ENCODE data around the gene ARMC7.
A peak's percentile ranks its signal among the peaks of the same experiment; 100 is the strongest.

The ARMC7 gene

DNA sequence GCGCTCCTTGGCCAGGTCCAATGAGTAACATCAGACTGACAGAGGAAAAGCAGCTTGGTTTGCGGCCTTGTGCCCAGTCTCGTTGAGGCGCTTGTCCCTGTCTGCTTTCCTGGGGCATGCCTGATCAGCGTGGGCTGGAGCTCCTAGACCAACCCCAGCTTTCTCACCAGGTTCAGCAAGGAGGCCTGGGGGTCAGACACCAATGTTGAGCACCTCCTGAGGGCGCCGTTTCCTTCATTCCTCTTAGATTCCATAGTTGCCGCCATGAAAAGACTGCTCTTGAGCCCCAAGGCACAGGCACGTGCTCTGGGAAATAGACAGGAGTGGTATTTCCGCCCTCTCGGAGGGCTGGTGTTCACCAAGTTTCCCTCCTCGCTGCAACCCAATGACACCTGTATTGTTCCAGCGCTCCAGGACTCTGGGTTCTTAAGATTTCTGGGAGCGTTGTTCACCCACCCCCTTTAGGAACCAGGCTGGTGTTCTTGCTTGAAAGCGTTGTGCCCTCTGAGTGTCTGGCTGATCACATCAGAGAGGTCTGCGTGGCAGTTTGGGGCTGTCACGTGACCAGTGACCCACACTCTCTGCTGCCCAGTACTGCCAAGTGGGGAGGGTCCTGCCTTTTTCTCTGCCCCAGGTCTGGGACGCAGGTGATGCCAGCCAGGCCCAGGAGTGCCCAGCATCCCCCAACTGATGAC, 44.8 kb upstream of the ARMC7 start:
- Histone ChIP-seq H2BK12ac (ENCODE audit: low read length in 2 of 2) (no peak overlapping the region), H2BK5ac (ENCODE audit: low read depth, low read length, poor library complexity, severe bottlenecking) (no peak overlapping the region), H2AFZ (ENCODE audit: low read depth, low read length) (no peak overlapping the region), H3K14ac (ENCODE audit: low read length in 2 of 2) (peak overlapping the region in 1 of 2 experiments; percentile 31), H3K79me1 (replicated peaks; ENCODE audit: low read length, poor library complexity, severe bottlenecking) (peaks cover 9% of the 10 kb centered on the region), H3K9ac (ENCODE audit: low read length) (peak overlapping the region; percentile 21), H4K91ac (ENCODE audit: low read length) (peak overlapping the region; percentile 21), H3K4me3 (ENCODE audit: insufficient read depth in 1 of 2, low read depth in 1 of 2, low read length in 2 of 2) (no peak overlapping the region), H3K4me1 (ENCODE audit: control insufficient read depth, insufficient read depth, low read depth, low read length) (peaks cover 10% of the 10 kb centered on the region), H2BK15ac (ENCODE audit: low read depth, poor library complexity, severe bottlenecking) (no peak overlapping the region), H3K27me3 (ENCODE audit: control insufficient read depth in 1 of 2, insufficient read depth in 1 of 2, low read length in 2 of 2) (no peaks in the 10 kb centered on the region), H2BK120ac (ENCODE audit: low read depth, low read length) (no peak overlapping the region), H4K8ac (ENCODE audit: low read length) (peak overlapping the region; percentile 12), H3K9me3 (ENCODE audit: control insufficient read depth, low read length) (no peaks in the 10 kb centered on the region), H3K27ac (ENCODE audit: low read length, poor library complexity, severe bottlenecking) (no peak overlapping the region), H2AK5ac (ENCODE audit: low read length, severe bottlenecking) (no peak overlapping the region), H3K4ac (ENCODE audit: low read depth in 1 of 2, low read length in 2 of 2) (no peak overlapping the region), H3K36me3 (ENCODE audit: control insufficient read depth in 1 of 2, insufficient read depth in 2 of 2, low read depth in 1 of 2, low read length in 2 of 2) (peaks cover 47 to 50% of the 10 kb centered on the region in 2 experiments), H3K4me2 (ENCODE audit: low read length, poor library complexity, severe bottlenecking) (no peak overlapping the region), H3K23ac (ENCODE audit: low read length in 2 of 2) (no peak overlapping the region), H3K18ac (ENCODE audit: low read depth in 1 of 2, low read length in 2 of 2) (no peak overlapping the region)
- 95% methylated on average over 18 of the region's 18 CpGs for WGBS
- DNase-seq, result no peak

DNA sequence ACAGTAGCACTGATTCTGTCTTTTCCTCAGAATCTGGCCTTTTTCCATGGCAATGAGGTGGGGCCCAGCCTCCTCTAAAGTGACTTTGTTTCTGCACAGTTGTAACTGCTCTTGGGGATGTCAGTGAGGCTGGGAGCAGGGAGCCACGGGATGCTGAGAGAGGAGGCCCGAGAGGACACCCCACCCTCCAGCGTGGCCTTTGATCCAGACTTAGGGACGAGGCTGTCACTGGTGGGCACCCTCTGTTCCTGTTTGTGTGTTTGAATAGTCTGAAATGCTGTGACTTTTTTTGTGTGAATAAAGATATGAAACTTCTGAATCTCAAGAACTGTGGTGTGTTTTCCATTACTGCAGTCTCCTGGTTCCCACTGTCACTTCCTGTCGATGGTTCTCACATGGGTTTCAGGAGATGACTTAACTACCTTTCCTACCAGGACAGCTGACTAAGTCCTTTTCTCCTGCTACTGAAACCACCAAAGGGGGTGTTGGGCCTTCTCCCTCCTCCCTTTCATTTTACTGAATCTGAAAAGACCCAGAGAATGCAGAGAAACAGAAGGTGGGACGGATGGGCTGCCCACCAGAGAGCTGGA, 44.1 kb upstream of the ARMC7 start:
- peaks cover 43 to 48% of the 10 kb centered on the region in 2 experiments for H3K36me3 ChIP-seq (ENCODE audit: control insufficient read depth in 1 of 2, insufficient read depth in 2 of 2, low read depth in 1 of 2, low read length in 2 of 2)
- H2AFZ ChIP-seq (ENCODE audit: low read depth, low read length), result no peak overlapping the region
- H2BK5ac ChIP-seq (ENCODE audit: low read depth, low read length, poor library complexity, severe bottlenecking), result no peak overlapping the region
- H2BK12ac ChIP-seq (ENCODE audit: low read length in 2 of 2), result no peak overlapping the region
- H3K23ac ChIP-seq (ENCODE audit: low read length in 2 of 2), result no peak overlapping the region
- H3K9ac ChIP-seq (ENCODE audit: low read length), result peak overlapping the region; percentile 21
- H2AK5ac ChIP-seq (ENCODE audit: low read length, severe bottlenecking), result peak overlapping the region; percentile 17
- H3K4me3 ChIP-seq (ENCODE audit: insufficient read depth in 1 of 2, low read depth in 1 of 2, low read length in 2 of 2), result no peak overlapping the region
- H3K4ac ChIP-seq (ENCODE audit: low read depth in 1 of 2, low read length in 2 of 2), result no peak overlapping the region
- 89% methylated on average over 6 of the region's 6 CpGs for WGBS
- no peak overlapping the region for H3K18ac ChIP-seq (ENCODE audit: low read depth in 1 of 2, low read length in 2 of 2)
- H3K79me1 ChIP-seq (replicated peaks; ENCODE audit: low read length, poor library complexity, severe bottlenecking), result peaks cover 9% of the 10 kb centered on the region
- H4K8ac ChIP-seq (ENCODE audit: low read length), result peak overlapping the region; percentile 12
- H3K27ac ChIP-seq (ENCODE audit: low read length, poor library complexity, severe bottlenecking), result no peak overlapping the region
- H2BK15ac ChIP-seq (ENCODE audit: low read depth, poor library complexity, severe bottlenecking), result no peak overlapping the region
- H3K4me1 ChIP-seq (ENCODE audit: control insufficient read depth, insufficient read depth, low read depth, low read length), result peaks cover 10% of the 10 kb centered on the region
- no peak overlapping the region for H2BK120ac ChIP-seq (ENCODE audit: low read depth, low read length)
- H3K27me3 ChIP-seq (ENCODE audit: control insufficient read depth in 1 of 2, insufficient read depth in 1 of 2, low read length in 2 of 2), result no peaks in the 10 kb centered on the region
- peak overlapping the region; percentile 21 for H4K91ac ChIP-seq (ENCODE audit: low read length)
- DNase-seq, result peak; percentile 46
- no peaks in the 10 kb centered on the region for H3K9me3 ChIP-seq (ENCODE audit: control insufficient read depth, low read length)
- peak overlapping the region in 1 of 2 experiments; percentile 31 for H3K14ac ChIP-seq (ENCODE audit: low read length in 2 of 2)
- H3K4me2 ChIP-seq (ENCODE audit: low read length, poor library complexity, severe bottlenecking), result no peak overlapping the region

DNA sequence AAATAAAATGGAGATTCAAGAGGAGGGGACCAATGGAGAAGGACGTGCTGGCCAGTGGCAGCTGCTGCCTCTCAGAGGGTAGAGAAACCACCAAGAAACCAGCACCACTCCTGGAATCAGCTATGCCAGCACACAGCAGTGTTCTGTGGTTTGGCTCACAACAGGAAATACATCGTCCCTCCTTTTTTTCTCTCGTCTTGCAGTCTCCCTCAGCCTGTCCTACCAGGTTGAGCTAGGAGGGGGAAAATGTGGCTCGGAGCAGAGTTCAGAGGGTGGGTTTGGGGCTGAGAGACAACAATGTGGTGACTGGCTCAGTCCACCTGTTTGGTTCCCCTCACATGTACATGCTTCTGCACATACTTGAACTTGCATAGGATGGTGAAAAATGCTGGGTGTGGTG, 41.9 kb upstream of the ARMC7 start:
- no peak overlapping the region for H2BK12ac ChIP-seq (ENCODE audit: low read length in 2 of 2)
- H3K4ac ChIP-seq (ENCODE audit: low read depth in 1 of 2, low read length in 2 of 2), result no peak overlapping the region
- no peak overlapping the region for H2AK5ac ChIP-seq (ENCODE audit: low read length, severe bottlenecking)
- H3K4me2 ChIP-seq (ENCODE audit: low read length, poor library complexity, severe bottlenecking), result no peak overlapping the region
- 77% methylated on average over 4 of the region's 4 CpGs for WGBS
- H2BK5ac ChIP-seq (ENCODE audit: low read depth, low read length, poor library complexity, severe bottlenecking), result no peak overlapping the region
- peaks cover 10% of the 10 kb centered on the region for H3K4me1 ChIP-seq (ENCODE audit: control insufficient read depth, insufficient read depth, low read depth, low read length)
- H3K14ac ChIP-seq (ENCODE audit: low read length in 2 of 2), result no peak overlapping the region
- peaks cover 5% of the 10 kb centered on the region for H3K79me1 ChIP-seq (replicated peaks; ENCODE audit: low read length, poor library complexity, severe bottlenecking)
- no peak overlapping the region for H3K4me3 ChIP-seq (ENCODE audit: insufficient read depth in 1 of 2, low read depth in 1 of 2, low read length in 2 of 2)
- no peak overlapping the region for H3K23ac ChIP-seq (ENCODE audit: low read length in 2 of 2)
- H3K9ac ChIP-seq (ENCODE audit: low read length), result no peak overlapping the region
- no peak overlapping the region for H2BK120ac ChIP-seq (ENCODE audit: low read depth, low read length)
- H4K91ac ChIP-seq (ENCODE audit: low read length), result no peak overlapping the region
- no peak for DNase-seq
- no peak overlapping the region for H3K27ac ChIP-seq (ENCODE audit: low read length, poor library complexity, severe bottlenecking)
- H3K36me3 ChIP-seq (ENCODE audit: control insufficient read depth in 1 of 2, insufficient read depth in 2 of 2, low read depth in 1 of 2, low read length in 2 of 2), result peaks cover 25 to 26% of the 10 kb centered on the region in 2 experiments
- no peak overlapping the region for H4K8ac ChIP-seq (ENCODE audit: low read length)
- no peak overlapping the region for H2BK15ac ChIP-seq (ENCODE audit: low read depth, poor library complexity, severe bottlenecking)
- H3K9me3 ChIP-seq (ENCODE audit: control insufficient read depth, low read length), result no peaks in the 10 kb centered on the region
- no peak overlapping the region for H2AFZ ChIP-seq (ENCODE audit: low read depth, low read length)
- no peaks in the 10 kb centered on the region for H3K27me3 ChIP-seq (ENCODE audit: control insufficient read depth in 1 of 2, insufficient read depth in 1 of 2, low read length in 2 of 2)
- no peak overlapping the region for H3K18ac ChIP-seq (ENCODE audit: low read depth in 1 of 2, low read length in 2 of 2)

DNA sequence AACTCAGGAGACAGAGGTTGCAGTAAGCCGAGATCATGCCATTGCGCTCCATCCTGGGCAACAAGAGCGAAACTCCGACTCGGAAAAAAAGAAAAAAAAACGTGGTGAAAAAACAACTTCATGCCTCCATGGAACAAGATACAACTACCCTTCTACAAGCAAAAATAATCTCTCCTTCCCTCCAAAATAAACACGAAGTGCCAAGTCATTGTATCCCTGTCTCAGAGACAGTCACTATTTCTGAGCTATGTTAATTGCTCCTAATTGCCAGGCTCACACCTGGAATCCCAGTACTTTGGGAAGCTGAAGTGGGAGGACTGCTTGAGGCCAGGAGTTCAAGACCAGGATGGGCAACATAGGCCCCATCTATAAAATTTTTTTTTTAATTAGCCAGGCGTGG, 41.0 kb upstream of the ARMC7 start:
- no peak overlapping the region for H2BK15ac ChIP-seq (ENCODE audit: low read depth, poor library complexity, severe bottlenecking)
- H3K9ac ChIP-seq (ENCODE audit: low read length), result no peak overlapping the region
- no peaks in the 10 kb centered on the region for H3K27me3 ChIP-seq (ENCODE audit: control insufficient read depth in 1 of 2, insufficient read depth in 1 of 2, low read length in 2 of 2)
- H2AFZ ChIP-seq (ENCODE audit: low read depth, low read length), result no peak overlapping the region
- no peak overlapping the region for H3K23ac ChIP-seq (ENCODE audit: low read length in 2 of 2)
- DNase-seq, result no peak
- WGBS, result 81% methylated on average over 8 of the region's 8 CpGs
- peaks cover 10% of the 10 kb centered on the region for H3K4me1 ChIP-seq (ENCODE audit: control insufficient read depth, insufficient read depth, low read depth, low read length)
- no peak overlapping the region for H2BK12ac ChIP-seq (ENCODE audit: low read length in 2 of 2)
- peaks cover 16 to 17% of the 10 kb centered on the region in 2 experiments for H3K36me3 ChIP-seq (ENCODE audit: control insufficient read depth in 1 of 2, insufficient read depth in 2 of 2, low read depth in 1 of 2, low read length in 2 of 2)
- no peak overlapping the region for H3K14ac ChIP-seq (ENCODE audit: low read length in 2 of 2)
- no peak overlapping the region for H3K4me3 ChIP-seq (ENCODE audit: insufficient read depth in 1 of 2, low read depth in 1 of 2, low read length in 2 of 2)
- H3K9me3 ChIP-seq (ENCODE audit: control insufficient read depth, low read length), result no peaks in the 10 kb centered on the region
- no peak overlapping the region for H2BK120ac ChIP-seq (ENCODE audit: low read depth, low read length)
- no peak overlapping the region for H2AK5ac ChIP-seq (ENCODE audit: low read length, severe bottlenecking)
- H3K4ac ChIP-seq (ENCODE audit: low read depth in 1 of 2, low read length in 2 of 2), result no peak overlapping the region
- H4K91ac ChIP-seq (ENCODE audit: low read length), result no peak overlapping the region
- no peak overlapping the region for H2BK5ac ChIP-seq (ENCODE audit: low read depth, low read length, poor library complexity, severe bottlenecking)
- H3K79me1 ChIP-seq (replicated peaks; ENCODE audit: low read length, poor library complexity, severe bottlenecking), result peaks cover 5% of the 10 kb centered on the region
- no peak overlapping the region for H3K27ac ChIP-seq (ENCODE audit: low read length, poor library complexity, severe bottlenecking)
- no peak overlapping the region for H3K4me2 ChIP-seq (ENCODE audit: low read length, poor library complexity, severe bottlenecking)
- H4K8ac ChIP-seq (ENCODE audit: low read length), result no peak overlapping the region
- no peak overlapping the region for H3K18ac ChIP-seq (ENCODE audit: low read depth in 1 of 2, low read length in 2 of 2)
